HepG2 (cell line): ENCODE results near the gene AUP1. TPM values are rescaled to one million over a fixed set of nuclear protein-coding genes. Genes with fewer than 3 reads are reported as not detected.

ENCODE experiments used
- ATAD3A ChIP-seq: sonication (generic); formaldehyde crosslinking; IDR thresholded peaks from 2 replicates; pipeline ENCODE4 v1.4.0; 2020; ENCODE audit warnings: missing genetic modification reagents
- KDM1A ChIP-seq: IDR thresholded peaks from 2 replicates; pipeline ENCODE4 v1.6.1; 2016; ENCODE audit warnings: missing compliant biosample characterization
- PHF5A ChIP-seq: IDR thresholded peaks from one replicate; pipeline ENCODE4 v1.6.1; 2018; ENCODE audit warnings: low read depth, missing genetic modification reagents; ENCODE audit not compliant: unreplicated experiment
- RXRB ChIP-seq: IDR thresholded peaks from 2 replicates; pipeline ENCODE4 v1.6.1; 2016; ENCODE audit warnings: borderline replicate concordance, missing genetic modification reagents, missing compliant biosample characterization
- SMC3 ChIP-seq: IDR thresholded peaks from 2 replicates; pipeline ENCODE4 v1.6.1; 2011; ENCODE audit warnings: low read length, improper control_type of control experiment
- ZNF3 ChIP-seq: IDR thresholded peaks from 2 replicates; pipeline ENCODE4 v1.7.0; 2017; ENCODE audit warnings: inconsistent platforms
- ZNF350 ChIP-seq: sonication (generic); formaldehyde crosslinking; IDR thresholded peaks from 2 replicates; pipeline ENCODE4 v1.4.0; 2020; ENCODE audit warnings: mild to moderate bottlenecking, low read depth, missing genetic modification reagents, borderline replicate concordance
- polyA plus RNA-seq, 8 experiments: library from polyadenylated mRNA; depleted of rRNA in 3 of 8; stranded (reverse) in 7 of 8; unstranded in 1 of 8; fragments of >200 nt; fragmentation: Illumina TruSeq in 4 of 8; extraction: Trizol in 4 of 8; gene quantifications; 2 replicates each; pipeline versions ENCODE4 v1.2.1 to v1.2.3, GENCODE V29; 2011 to 2016; ENCODE audit warnings: low read depth in 4 of 8, missing spikeins in 1 of 8, mixed read lengths in 1 of 8; ENCODE audit not compliant: insufficient read depth in 1 of 8
- total RNA-seq, 5 experiments: library from RNA; depleted of rRNA; stranded (reverse); fragments of >200 nt; fragmentation: Illumina TruSeq; extraction: Trizol; gene quantifications; 2 replicates each; pipeline ENCODE4 v1.2.3, GENCODE V29; 2016; ENCODE audit warnings: low read depth in 1 of 5
- TF ChIP-seq, protein P1 (sequence below), 2 experiments: sonication (generic) in 1 of 2; formaldehyde crosslinking in 1 of 2; IDR thresholded peaks; 2 replicates each; pipeline versions ENCODE4 v1.6.1 to v1.9.0; 2014 to 2022; ENCODE audit warnings: antibody characterized with exemption in 1 of 2, borderline replicate concordance in 1 of 2, inconsistent platforms in 1 of 2, low read depth in 1 of 2, missing genetic modification reagents in 1 of 2
- TF ChIP-seq, protein P2 (sequence below): sonication (generic); formaldehyde crosslinking; IDR thresholded peaks from 2 replicates; pipeline ENCODE4 v1.5.1; 2020; ENCODE audit warnings: mild to moderate bottlenecking, missing genetic modification reagents, moderate library complexity
- TF ChIP-seq, protein P3 (sequence below): sonication (generic); formaldehyde crosslinking; IDR thresholded peaks from 2 replicates; pipeline ENCODE4 v1.4.0; 2020; ENCODE audit warnings: missing genetic modification reagents
- TF ChIP-seq, protein P4 (sequence below): sonication (generic); formaldehyde crosslinking; conservative IDR thresholded peaks from 2 replicates; pipeline ENCODE4 v1.8.0; 2022; ENCODE audit warnings: missing genetic modification reagents
- TF ChIP-seq, protein P5 (sequence below): IDR thresholded peaks from 2 replicates; pipeline ENCODE4 v1.6.1; 2016; ENCODE audit warnings: missing biosample characterization, missing genetic modification reagents, low read depth

The AUP1 gene
- total and polyA plus RNA-seq, 2 of the 13 experiments (the other 11 are each of a cell fraction or from before 2014, with no cell fraction given) = 174 to 267 TPM

DNA sequence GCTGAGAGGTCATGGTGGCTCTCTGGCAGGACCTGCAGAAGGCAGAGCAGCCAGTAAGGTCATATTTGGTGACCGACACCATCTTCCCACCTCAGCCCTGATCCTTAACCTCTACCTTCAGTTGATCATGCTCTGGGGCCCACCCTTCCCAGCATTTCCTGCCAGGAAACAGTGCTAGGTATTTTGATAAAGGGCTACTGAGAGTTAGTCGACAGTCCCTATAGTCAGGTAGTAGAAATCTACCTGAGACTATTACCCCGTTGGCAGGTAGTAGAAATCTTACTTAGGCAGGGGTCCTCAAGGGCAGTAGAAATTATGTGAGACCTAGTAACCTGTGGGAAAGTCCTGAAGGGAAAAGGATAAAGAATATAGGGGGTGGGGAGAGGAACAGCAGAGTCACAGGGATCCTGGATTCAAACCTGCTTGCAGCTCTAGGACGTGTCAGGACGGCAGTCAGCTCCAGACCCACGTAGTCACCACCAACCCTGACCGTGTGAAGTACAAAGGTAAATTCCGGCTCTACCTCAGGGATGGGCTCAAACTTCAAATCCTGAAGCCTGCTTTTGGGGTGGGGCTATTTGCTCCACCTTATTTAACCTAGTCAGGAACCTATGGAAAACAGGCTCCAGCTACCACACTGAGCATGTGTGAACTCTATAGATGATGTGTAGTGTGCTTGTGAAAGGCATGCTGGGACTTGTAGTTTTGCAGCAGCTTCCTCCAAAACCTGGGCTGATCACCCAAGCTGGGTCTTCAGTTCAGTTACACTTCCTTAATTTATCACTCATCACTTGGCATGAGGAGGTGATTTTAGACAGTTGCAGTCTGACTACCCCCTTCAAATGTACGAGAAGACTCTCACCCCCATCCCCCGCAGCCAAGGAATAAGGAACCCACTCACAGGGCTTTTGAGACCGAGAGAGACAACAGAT, 3.5 kb downstream of the AUP1 start, which contains the start of gene DQX1 (continued):
- TF ChIP-seq, protein P1, sequence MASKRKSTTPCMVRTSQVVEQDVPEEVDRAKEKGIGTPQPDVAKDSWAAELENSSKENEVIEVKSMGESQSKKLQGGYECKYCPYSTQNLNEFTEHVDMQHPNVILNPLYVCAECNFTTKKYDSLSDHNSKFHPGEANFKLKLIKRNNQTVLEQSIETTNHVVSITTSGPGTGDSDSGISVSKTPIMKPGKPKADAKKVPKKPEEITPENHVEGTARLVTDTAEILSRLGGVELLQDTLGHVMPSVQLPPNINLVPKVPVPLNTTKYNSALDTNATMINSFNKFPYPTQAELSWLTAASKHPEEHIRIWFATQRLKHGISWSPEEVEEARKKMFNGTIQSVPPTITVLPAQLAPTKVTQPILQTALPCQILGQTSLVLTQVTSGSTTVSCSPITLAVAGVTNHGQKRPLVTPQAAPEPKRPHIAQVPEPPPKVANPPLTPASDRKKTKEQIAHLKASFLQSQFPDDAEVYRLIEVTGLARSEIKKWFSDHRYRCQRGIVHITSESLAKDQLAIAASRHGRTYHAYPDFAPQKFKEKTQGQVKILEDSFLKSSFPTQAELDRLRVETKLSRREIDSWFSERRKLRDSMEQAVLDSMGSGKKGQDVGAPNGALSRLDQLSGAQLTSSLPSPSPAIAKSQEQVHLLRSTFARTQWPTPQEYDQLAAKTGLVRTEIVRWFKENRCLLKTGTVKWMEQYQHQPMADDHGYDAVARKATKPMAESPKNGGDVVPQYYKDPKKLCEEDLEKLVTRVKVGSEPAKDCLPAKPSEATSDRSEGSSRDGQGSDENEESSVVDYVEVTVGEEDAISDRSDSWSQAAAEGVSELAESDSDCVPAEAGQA (IDR thresholded peaks at IDR 0.05; ENCODE audit: low read depth) = peak; percentile 58; the same call in 1 of the 2 replicates
- TF ChIP-seq, protein P1 (CRISPR knock-in tag; IDR thresholded peaks at IDR 0.05; ENCODE audit: borderline replicate concordance) = no peak
- TF ChIP-seq PHF5A (CRISPR knock-in tag) (peak; percentile 46), ATAD3A (no peak), ZNF3 (CRISPR knock-in tag) (no peak), KDM1A (CRISPR knock-in tag) (no peak), SMC3 (peak; percentile 22; the same call in 1 of the 2 replicates), ZNF350 (CRISPR knock-in tag) (0 out of 2 replicates have a peak, but pooled peaks have one; percentile 46), RXRB (CRISPR knock-in tag) (peak; percentile 78; the same call in 1 of the 2 replicates)
- TF ChIP-seq, protein P2, sequence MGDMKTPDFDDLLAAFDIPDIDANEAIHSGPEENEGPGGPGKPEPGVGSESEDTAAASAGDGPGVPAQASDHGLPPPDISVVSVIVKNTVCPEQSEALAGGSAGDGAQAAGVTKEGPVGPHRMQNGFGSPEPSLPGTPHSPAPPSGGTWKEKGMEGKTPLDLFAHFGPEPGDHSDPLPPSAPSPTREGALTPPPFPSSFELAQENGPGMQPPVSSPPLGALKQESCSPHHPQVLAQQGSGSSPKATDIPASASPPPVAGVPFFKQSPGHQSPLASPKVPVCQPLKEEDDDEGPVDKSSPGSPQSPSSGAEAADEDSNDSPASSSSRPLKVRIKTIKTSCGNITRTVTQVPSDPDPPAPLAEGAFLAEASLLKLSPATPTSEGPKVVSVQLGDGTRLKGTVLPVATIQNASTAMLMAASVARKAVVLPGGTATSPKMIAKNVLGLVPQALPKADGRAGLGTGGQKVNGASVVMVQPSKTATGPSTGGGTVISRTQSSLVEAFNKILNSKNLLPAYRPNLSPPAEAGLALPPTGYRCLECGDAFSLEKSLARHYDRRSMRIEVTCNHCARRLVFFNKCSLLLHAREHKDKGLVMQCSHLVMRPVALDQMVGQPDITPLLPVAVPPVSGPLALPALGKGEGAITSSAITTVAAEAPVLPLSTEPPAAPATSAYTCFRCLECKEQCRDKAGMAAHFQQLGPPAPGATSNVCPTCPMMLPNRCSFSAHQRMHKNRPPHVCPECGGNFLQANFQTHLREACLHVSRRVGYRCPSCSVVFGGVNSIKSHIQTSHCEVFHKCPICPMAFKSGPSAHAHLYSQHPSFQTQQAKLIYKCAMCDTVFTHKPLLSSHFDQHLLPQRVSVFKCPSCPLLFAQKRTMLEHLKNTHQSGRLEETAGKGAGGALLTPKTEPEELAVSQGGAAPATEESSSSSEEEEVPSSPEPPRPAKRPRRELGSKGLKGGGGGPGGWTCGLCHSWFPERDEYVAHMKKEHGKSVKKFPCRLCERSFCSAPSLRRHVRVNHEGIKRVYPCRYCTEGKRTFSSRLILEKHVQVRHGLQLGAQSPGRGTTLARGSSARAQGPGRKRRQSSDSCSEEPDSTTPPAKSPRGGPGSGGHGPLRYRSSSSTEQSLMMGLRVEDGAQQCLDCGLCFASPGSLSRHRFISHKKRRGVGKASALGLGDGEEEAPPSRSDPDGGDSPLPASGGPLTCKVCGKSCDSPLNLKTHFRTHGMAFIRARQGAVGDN = peak; percentile 45
- TF ChIP-seq, protein P3, sequence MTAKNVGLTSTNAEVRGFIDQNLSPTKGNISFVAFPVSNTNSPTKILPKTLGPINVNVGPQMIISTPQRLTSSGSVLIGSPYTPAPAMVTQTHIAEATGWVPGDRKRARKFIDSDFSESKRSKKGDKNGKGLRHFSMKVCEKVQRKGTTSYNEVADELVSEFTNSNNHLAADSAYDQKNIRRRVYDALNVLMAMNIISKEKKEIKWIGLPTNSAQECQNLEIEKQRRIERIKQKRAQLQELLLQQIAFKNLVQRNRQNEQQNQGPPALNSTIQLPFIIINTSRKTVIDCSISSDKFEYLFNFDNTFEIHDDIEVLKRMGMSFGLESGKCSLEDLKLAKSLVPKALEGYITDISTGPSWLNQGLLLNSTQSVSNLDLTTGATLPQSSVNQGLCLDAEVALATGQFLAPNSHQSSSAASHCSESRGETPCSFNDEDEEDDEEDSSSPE (CRISPR knock-in tag) = peak; percentile 37; the same call in 1 of the 2 replicates
- TF ChIP-seq, protein P4, sequence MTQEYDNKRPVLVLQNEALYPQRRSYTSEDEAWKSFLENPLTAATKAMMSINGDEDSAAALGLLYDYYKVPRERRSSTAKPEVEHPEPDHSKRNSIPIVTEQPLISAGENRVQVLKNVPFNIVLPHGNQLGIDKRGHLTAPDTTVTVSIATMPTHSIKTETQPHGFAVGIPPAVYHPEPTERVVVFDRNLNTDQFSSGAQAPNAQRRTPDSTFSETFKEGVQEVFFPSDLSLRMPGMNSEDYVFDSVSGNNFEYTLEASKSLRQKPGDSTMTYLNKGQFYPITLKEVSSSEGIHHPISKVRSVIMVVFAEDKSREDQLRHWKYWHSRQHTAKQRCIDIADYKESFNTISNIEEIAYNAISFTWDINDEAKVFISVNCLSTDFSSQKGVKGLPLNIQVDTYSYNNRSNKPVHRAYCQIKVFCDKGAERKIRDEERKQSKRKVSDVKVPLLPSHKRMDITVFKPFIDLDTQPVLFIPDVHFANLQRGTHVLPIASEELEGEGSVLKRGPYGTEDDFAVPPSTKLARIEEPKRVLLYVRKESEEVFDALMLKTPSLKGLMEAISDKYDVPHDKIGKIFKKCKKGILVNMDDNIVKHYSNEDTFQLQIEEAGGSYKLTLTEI (CRISPR knock-in tag) = no peak
- TF ChIP-seq, protein P5, sequence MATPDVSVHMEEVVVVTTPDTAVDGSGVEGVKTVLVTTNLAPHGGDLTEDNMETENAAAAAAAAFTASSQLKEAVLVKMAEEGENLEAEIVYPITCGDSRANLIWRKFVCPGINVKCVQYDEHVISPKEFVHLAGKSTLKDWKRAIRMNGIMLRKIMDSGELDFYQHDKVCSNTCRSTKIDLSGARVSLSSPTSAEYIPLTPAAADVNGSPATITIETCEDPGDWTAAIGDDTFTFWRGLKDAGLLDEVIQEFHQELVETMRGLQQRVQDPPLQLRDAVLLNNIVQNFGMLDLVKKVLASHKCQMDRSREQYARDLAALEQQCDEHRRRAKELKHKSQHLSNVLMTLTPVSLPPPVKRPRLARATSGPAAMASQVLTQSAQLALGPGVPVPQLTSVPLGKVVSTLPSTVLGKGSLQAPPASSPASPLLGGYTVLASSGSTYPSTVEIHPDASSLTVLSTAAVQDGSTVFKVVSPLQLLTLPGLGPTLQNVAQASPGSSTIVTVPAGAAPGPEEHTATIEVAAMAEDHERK (CRISPR knock-in tag) = peak; percentile 38; the same call in 1 of the 2 replicates
